ENCODE data around the gene MCAT. TPM values are rescaled to one million over a fixed set of nuclear protein-coding genes. Genes with fewer than 3 reads are reported as not detected.

The MCAT gene
- total and polyA plus RNA-seq, 2 donors from 2014 or later, result 24.8 to 74.7 TPM

DNA sequence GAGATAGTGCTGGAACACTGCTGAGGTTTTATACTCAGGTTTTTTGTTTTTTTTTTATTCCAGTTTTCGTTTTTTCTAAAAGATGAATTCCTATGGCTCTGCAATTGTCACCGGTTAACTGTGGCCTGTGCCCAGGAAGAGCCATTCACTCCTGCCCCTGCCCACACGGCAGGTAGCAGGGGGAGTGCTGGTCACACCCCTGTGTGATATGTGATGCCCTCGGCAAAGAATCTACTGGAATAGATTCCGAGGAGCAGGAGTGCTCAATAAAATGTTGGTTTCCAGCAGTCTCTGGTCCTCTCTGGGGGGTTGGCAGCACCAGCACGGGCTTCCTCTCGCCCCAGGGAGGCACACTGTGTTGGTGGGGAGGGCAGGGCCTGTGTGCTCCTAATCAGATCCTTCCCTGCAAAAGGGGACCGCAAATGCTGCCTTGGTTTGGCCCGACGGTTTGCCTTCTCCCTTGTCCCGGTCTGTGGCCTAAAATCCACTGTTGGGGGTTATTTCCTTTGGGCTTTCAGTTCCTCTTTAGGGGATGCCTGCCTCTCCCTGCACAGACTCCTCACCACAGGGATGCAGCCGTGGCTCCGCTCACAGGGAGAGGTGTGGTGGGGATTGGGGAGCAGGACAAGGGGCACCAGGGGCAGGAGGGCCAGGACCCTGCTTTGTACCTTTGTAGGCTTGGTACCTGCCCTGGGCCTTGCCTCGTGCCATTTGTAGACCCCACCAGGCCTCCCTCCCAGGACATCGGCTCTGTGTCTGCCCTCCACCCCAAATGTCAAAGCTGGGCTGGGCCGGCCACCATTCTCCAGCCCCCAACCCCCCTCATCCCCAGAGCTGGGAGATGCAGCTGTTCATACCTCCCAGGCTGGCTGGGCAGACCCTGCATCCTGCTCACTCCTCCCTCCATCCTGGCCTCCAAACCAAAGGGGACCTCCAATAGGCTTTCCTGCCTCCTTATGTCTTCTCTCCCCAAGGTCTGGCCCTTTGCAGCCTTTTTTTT is 13.5 kb downstream of the MCAT start:
- DNase-seq (no peak), FAIRE-seq (no peak)
- Histone ChIP-seq H3K36me3 (ENCODE audit: control insufficient read depth in 2 of 3, insufficient read depth in 3 of 3, low read length in 3 of 3) (peaks cover 0 to 16% (median 2%) of the 10 kb centered on the region in 3 donors), H3K27ac (ENCODE audit: low read depth in 2 of 2, low read length in 2 of 2) (no peak overlapping the region), H3K4me3 (ENCODE audit: low read length in 3 of 3) (no peak overlapping the region), H3K9ac (ENCODE audit: low read length in 3 of 3) (no peak overlapping the region), H3K27me3 (ENCODE audit: control insufficient read depth, insufficient read depth, low read length) (no peaks in the 10 kb centered on the region), H3K4me1 (ENCODE audit: control insufficient read depth in 2 of 3, insufficient read depth in 2 of 3, low read depth in 1 of 3, low read length in 3 of 3) (peaks cover 0 to 6% (median 6%) of the 10 kb centered on the region in 3 donors), H3K9me3 (ENCODE audit: control insufficient read depth in 2 of 3, insufficient read depth in 1 of 3, low read length in 3 of 3) (no peaks in the 10 kb centered on the region)
- TF ChIP-seq, protein P1, sequence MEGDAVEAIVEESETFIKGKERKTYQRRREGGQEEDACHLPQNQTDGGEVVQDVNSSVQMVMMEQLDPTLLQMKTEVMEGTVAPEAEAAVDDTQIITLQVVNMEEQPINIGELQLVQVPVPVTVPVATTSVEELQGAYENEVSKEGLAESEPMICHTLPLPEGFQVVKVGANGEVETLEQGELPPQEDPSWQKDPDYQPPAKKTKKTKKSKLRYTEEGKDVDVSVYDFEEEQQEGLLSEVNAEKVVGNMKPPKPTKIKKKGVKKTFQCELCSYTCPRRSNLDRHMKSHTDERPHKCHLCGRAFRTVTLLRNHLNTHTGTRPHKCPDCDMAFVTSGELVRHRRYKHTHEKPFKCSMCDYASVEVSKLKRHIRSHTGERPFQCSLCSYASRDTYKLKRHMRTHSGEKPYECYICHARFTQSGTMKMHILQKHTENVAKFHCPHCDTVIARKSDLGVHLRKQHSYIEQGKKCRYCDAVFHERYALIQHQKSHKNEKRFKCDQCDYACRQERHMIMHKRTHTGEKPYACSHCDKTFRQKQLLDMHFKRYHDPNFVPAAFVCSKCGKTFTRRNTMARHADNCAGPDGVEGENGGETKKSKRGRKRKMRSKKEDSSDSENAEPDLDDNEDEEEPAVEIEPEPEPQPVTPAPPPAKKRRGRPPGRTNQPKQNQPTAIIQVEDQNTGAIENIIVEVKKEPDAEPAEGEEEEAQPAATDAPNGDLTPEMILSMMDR (IDR thresholded peaks at IDR 0.05; ENCODE audit: borderline replicate concordance, extremely low read depth, insufficient read depth), result no peak
- intact Hi-C loops (cut with DNase I), result no loop called here

DNA sequence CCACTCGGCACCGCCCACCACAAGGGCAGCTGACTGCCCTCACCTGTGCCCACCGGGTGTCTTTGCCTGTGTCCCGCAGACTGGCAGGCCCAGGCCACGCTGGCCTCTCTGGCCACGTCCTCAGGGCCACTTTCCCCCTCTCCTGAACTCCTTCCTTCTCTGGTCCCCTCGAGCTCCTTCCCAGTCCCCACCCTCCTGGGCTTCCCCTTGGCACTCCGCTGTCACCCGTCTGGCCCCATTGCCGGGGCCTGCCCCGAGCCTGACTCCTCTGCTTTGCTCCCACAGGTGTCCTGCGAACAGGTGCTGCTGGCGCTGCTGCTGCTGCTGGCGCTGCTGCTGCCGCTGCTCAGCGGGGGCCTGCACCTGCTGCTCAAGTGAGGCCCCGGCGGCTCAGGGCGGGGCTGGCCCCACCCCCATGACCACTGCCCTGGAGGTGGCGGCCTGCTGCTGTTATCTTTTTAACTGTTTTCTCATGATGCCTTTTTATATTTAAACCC is 14.2 kb downstream of the MCAT start:
- peaks cover 0 to 8% (median 0%) of the 10 kb centered on the region in 3 donors for H3K36me3 ChIP-seq (ENCODE audit: control insufficient read depth in 2 of 3, insufficient read depth in 3 of 3, low read length in 3 of 3)
- no peaks in the 10 kb centered on the region for H3K27me3 ChIP-seq (ENCODE audit: control insufficient read depth, insufficient read depth, low read length)
- no peak overlapping the region for H3K27ac ChIP-seq (ENCODE audit: low read depth in 2 of 2, low read length in 2 of 2)
- TF ChIP-seq, protein P1 (IDR thresholded peaks at IDR 0.05; ENCODE audit: borderline replicate concordance, extremely low read depth, insufficient read depth), result no peak
- FAIRE-seq (no peak), DNase-seq (no peak)
- no peak overlapping the region for H3K4me3 ChIP-seq (ENCODE audit: low read length in 3 of 3)
- no peaks in the 10 kb centered on the region for H3K9me3 ChIP-seq (ENCODE audit: control insufficient read depth in 2 of 3, insufficient read depth in 1 of 3, low read length in 3 of 3)
- peaks cover 0 to 6% (median 6%) of the 10 kb centered on the region in 3 donors for H3K4me1 ChIP-seq (ENCODE audit: control insufficient read depth in 2 of 3, insufficient read depth in 2 of 3, low read depth in 1 of 3, low read length in 3 of 3)
- intact Hi-C loops (cut with DNase I), result no loop called here
- H3K9ac ChIP-seq (ENCODE audit: low read length in 3 of 3), result no peak overlapping the region

DNA sequence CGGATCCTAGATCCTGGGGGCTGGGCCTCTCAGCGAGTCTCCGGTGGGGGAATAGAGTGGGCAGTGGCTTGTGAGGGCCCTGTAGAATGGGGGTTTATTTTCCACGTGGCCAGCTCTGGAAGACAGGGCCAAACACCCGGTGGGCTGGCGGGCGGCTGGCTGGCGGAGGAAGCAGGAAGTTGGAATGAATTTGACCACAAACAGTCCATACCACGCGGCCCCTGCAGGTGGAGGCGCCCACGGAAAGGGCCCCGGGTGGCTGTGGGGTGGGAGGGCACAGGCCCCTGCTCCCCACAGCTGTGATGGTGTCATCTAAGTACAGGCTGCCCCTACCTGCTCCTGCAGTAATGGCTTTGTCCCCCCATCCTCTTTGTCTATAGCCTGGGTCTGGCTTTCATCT is 15.1 kb downstream of the MCAT start:
- peaks cover 0 to 6% (median 6%) of the 10 kb centered on the region in 3 donors for H3K4me1 ChIP-seq (ENCODE audit: control insufficient read depth in 2 of 3, insufficient read depth in 2 of 3, low read depth in 1 of 3, low read length in 3 of 3)
- TF ChIP-seq, protein P1 (IDR thresholded peaks at IDR 0.05; ENCODE audit: borderline replicate concordance, extremely low read depth, insufficient read depth), result no peak
- no peak overlapping the region for H3K27ac ChIP-seq (ENCODE audit: low read depth in 2 of 2, low read length in 2 of 2)

More for the DNA sequence above, 15.1 kb downstream of the MCAT start:
- no peaks in the 10 kb centered on the region for H3K9me3 ChIP-seq (ENCODE audit: control insufficient read depth in 2 of 3, insufficient read depth in 1 of 3, low read length in 3 of 3)
- intact Hi-C loops (cut with DNase I), result no loop called here
- H3K36me3 ChIP-seq (ENCODE audit: control insufficient read depth in 2 of 3, insufficient read depth in 3 of 3, low read length in 3 of 3), result peaks cover 0 to 7% (median 0%) of the 10 kb centered on the region in 3 donors
- no peak overlapping the region for H3K9ac ChIP-seq (ENCODE audit: low read length in 3 of 3)
- DNase-seq (no peak), FAIRE-seq (no peak)
- H3K4me3 ChIP-seq (ENCODE audit: low read length in 3 of 3), result no peak overlapping the region
- H3K27me3 ChIP-seq (ENCODE audit: control insufficient read depth, insufficient read depth, low read length), result no peaks in the 10 kb centered on the region
